HG03139 (cell line): ENCODE results near the gene WWC1.
"Not testable (repeated sequence)": the region's sequence is repeated elsewhere in the genome, so short reads cannot be mapped to it uniquely, and the experiment has no call there.

Experiments used
- ATAC-seq: cut with Tn5 transposase; IDR thresholded peaks from one replicate; pipeline ENCODE4 v1.9.1; 2021; ENCODE audit not compliant: unreplicated experiment

The WWC1 gene

DNA sequence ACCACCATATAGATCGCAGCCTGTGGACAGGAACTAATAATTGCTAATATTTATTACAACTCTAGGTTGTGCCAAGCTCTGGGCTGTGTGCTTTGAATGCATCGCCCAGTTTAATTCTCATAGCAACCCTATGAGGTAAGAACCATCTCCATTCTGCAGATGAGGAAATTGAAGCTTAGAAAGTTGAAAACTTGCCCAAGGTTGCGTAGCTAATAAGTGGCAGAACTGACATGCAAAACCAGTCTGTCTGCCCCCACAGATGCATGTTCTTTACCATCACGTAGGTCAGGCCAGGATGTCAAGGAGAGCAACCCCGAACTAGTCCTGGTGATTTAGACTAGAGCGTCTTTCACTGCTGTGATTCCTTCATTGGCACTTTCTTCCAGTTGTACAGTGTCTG, 15.6 kb downstream of the WWC1 start:
- ATAC-seq = no peak

DNA sequence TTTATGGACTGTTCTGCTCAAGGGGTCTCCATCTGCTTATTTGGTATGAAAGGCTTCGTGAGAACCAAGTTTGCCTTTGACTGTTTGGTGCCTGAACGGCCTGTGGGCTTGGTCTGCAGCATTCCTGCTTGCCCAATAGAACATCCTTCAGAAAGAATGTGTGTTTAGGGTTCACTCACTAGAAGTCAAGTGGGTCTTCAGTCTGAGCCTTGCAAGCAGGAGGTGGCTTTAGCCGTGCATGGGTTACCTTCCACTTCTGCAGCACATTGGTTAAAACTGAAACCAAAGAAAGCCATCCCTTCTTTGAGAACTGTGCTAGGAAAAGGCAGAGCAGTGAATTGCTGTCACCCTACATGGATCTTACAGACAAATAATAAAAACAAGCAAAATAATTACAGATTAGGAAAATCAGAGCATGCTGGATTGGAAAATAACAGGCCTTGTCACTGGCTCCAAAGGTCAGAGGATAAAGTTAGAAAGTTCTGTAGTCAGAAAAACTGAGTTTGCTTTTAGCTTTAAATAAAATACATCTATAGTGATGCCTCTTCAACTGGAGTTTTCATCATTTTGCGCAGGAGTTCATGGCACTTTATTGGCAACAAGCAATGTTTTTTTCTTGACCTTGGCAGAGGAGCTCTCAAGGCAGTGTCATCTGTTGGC, 16.6 kb downstream of the WWC1 start:
- no peak for ATAC-seq

DNA sequence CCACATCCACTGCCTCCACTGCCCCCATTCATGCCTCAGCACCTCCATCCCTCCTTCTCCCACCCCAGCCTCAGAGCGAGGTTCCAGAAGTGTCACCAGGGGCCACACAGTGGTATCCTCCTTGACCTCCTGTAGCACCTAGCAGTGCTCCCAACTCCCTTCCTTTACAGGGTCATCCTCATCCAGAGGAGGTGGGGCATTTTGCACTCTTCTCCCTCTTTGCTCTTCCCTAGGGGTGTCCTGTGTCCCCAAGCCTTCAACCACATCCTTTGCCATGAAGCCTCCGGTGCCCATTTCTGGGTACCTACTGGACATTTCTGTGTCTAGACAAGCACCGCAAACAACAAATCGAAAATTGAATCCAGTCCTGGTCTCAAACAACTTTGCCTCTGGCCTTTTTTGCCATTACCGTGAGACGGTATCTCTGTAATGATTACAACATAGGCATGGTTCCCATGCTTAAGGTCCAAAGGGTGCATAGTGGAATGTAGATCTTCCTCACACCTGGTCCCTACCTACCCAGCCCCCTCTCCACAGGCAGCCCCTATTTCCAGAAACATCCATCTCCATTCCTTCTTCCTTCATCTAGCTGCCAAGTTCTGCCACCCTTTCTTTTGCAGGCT, 17.6 kb downstream of the WWC1 start:
- ATAC-seq = no peak

DNA sequence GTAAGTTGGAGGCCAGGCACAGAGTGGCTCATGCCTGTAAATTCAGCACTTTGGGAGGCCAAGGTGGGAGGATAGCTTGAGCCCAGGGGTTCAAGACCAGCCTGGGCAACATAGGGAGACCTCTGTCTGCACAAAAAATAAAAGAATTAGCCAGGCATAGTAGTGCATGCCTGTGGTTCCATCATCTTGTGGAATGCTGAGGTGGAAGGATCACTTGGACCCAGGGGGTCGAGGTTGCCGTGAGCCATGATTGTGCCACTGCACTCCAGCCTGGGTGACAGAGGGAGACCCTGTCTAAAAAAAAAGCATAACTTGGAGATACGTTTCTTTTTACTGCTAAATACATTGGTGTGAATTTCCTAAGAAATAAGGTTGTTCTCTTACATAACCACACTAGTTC, 19.1 kb downstream of the WWC1 start:
- not testable (repeated sequence) for ATAC-seq

DNA sequence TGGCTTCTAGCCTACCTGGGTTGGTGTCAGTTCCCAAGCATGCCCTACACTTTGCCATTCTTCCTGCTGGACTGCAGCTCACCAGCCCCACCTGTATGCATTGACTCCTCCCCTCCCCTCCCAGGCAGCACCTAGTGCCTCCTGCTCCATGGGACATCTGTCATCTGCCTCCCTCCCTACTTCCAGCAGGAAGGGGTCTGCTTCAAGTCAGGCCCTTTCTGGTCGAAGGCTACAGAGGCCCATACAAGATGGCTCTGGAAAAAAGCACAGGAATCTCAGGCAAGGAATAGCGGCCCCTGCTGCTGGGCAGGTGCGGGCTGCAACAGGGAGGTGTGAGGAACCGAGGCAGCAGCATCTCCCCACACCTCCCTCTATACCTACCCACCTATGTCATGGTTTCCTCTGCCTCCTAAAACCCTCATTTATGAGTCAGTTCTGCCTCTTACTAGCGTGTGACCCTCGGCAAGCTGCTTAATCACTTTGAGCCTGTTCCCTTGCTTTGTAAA, 19.7 kb downstream of the WWC1 start:
- no peak for ATAC-seq

DNA sequence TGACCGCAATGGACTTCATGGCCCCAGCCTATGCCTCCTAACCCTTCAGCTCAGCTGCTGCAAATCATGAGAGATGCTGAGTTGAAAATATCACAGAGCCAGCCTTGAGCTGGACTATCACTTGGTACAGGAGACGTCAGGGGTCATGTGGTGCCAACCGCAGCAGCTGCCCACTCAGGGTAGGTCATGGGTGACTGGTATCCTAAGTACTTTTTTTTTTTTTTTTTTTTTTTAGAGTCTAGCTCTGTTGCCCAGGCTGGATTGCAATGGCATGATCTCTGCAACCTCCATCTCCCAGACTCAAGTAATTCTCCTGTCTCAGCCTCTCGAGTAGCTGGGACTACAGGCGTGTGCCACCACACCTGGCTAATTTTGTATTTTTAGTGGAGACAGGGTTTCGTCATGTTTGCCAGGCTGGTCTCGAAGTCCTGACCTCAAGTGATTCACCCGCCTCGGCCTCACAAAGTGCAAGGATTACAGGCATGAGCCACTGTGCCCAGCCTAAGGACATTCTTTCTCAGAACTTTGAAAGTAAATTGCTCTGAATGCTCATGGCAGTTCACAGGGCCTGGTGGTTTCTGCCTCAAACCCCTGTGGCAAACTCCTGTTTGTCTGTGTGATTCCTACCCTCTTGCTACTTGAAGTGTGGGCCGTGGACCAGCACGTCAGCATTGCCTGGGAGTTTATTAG, 21.3 kb downstream of the WWC1 start:
- ATAC-seq = no peak

DNA sequence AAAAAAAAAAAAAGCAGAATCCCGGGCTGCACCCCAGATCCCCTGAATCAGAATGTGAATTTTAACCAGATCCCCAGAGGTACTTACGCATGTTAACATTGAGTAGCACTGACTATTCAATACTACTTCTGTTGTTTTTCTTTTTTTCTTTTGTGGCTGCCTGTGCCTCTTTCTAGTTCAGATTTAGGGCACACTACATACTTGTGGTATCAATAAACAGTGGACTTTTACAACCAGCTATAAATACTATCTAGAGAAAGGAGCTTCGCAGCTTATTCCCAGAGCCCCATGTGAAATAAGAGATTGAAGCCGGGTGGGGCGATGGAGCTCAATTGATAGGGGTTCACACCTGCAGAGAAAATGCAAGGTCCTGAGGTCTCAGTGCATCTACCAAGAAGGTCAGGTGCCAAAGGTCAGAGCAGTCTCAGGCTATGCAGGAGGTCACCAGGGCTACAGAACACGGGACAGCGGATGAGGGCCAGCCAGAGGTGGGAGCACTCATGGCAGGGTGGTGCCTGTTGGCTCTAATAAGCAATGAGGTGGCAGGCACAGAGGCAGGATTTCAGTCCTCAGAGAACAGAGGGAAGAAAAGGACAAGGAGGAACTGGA, 22.3 kb downstream of the WWC1 start:
- no peak for ATAC-seq

DNA sequence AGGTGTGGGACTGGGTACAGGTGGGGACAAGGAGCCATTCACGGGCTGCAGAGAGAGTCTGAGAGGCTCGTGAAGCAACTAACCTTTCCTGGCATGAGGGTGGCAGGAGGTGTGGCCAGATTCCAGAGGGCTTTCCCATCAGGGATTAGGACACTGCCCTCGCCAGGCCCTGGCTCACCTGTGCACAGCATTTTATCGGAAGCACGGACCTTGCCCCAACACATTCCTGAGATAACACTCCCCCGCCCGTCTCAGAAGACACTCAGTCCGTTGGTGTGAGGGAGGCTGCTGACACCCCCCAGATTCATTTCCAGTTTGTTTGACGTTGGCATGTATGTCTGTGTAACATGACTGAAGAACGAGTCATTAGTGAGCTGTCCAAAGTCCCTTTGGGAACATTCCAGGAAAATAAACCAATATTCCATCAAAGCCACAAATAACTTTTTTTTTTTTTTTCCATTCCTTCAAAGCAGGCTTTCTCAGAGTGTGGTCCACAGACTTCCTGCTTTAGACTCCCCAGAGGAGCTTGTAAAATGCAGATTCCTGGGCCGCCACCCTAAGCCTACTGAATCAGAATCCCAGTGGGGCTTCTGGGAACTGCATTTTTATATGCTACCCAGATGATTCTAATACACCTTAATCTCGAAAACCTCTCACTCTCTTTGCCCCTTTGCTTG, 23.4 kb downstream of the WWC1 start:
- ATAC-seq = no peak

DNA sequence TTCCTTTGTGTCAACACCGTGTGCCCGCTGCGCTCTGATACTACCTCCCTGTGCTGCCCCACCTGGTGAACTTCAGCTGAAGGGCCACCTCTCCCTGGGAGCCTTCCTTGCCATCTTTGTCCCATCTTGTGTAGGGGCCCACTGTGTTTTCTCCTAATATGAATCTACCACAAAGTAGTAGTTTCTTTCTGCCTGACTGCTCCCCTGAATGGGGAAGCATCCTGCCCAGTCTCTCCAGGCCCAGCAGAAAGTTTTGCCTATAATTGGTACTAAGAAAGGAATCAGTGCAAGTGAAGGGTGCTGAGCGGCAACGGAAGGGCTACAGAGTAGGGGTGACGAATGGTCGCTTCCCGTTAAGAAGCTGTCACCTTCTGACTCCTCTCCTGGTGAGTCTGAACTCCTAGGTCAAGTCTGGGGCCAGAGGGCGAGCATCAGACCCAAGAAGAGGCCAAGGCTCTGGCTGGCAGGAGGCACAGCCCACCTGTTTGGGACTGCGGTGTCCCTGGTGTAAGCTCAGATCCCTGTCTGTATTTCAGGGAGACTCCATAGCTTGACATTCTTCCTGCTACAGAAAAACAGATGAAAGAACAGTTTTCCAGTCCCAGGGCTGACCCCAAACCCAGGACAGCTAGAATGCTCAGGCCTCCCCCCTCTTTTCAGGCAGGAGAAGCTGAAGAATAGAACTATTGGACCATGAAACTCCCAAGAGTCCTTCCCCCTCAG, 24.1 kb downstream of the WWC1 start:
- ATAC-seq = no peak

DNA sequence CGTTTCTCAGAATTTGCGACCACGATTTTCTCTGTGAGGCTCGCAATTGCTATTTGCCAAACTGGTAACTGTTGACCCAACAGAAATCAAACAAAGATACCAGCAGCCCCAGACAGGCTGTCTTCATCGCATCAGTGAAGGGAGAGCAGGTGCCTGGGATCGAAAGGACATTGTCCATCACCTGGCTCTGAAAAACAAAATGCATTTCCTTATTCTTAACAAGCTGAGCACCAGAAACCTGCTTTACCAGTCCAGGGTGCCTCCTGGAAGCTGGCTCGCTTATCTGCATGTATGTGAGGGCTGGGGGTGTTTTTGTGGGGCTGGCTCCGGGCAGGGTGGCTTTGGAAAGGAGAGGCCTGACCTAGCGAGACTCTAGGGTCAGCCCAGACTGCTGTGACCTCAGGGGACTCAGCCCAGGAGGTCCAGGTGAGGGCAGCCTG, 24.7 kb downstream of the WWC1 start:
- no peak for ATAC-seq

DNA sequence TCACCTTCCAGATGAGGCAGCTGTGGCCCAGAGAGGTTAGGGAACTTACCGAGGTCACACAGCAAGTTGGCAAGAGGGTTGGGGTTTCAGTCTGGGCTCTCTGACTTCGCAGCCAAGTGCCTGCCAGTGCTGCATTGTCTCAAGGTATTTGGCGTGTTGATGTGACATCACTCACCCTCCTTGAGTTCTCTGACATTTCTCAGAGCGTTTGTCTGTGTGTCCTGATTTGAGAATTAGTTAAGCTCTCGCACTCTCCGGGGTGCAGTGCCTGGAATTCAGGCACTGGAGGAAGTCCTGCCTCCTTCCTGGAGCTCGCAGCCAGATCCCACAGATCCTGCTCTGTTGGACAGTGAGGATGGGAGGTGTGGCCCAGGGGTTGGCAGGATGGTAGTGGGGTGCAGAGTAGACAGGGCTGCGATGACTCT, 25.7 kb downstream of the WWC1 start:
- ATAC-seq = no peak

DNA sequence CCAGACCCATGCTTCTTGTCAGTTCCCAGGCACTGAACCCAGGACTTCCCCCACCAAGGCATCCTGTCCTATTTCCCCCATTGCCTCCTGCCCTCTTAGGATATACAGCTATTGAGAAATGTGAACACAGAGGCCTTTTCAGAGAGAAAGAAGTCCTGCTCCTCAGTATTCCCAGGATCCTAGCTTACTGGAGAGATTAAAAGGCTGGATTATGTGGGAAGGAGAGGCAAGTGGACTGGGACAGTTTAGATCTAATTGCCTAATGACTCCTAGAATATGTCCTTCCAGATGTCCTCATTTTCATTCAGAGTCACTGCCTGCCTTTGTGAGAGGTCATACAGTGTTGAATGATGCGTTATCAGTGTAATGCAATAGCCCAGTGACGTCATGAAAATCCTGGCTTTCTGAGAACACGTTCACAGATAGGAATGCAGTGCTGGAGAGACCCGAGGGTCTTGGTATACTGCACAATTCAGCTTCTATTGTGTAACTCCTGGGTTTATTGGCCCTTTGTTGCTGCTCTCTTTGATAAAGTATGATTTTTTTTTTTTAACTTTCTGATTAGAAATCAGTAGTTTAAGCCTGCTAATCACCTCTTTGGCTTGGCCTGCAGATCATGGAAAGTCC, 26.2 kb downstream of the WWC1 start:
- ATAC-seq = no peak

DNA sequence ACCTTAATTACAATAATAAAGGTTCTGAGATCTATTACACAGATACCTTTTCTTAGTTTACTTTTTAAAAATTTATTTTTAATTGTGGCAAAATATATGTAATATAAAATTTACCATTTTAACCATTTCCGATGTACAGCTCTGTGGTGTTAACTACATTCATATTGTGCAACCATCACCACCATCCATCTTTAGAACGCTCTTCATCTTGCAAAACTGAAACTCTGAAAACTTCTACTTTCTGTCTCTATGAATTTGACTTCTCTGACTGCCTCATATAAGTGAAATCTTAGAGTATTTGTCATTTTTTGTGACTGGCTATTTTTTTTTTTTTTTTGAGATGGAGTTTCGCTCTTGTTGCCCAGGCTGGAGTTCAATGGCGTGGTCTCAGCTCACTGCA, 26.8 kb downstream of the WWC1 start:
- ATAC-seq = no peak

DNA sequence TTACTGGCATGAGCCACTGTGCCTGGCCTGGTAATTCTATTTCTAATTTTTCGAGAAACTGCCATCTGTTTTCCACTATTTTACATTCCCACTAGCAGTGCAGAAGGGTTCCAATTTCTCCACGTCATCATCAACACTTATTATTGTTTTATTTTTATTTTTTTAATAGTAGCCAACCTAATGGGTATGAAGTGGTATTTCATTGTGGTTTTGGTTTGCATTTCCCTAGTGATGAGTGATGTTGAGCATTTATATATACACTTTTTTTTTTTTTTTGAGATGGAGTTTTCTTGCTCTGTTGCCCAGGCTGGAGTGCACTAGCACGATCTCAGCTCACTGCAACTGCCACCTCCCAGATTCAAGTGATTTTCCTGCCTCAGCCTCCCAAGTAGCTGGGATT, 28.3 kb downstream of the WWC1 start:
- no peak for ATAC-seq

DNA sequence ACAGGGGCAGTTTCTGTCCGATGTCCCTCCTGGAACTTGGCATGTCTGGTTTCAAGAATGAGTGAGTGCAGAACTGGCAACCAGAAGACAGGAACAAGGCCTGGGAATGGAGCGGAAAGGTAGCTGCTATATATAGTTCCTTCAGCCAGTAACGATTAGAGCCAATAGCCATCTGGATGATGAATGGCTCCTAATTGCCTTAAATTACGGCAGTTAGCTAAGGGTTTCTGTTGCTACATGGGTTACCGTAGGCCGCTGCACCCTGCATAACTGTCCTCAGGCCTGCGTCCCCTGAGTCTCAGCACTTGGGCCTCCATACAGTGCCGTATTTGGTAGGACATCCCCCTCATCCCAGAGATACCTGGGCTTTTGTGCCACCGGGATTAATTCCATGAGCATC, 29.4 kb downstream of the WWC1 start:
- ATAC-seq = no peak

DNA sequence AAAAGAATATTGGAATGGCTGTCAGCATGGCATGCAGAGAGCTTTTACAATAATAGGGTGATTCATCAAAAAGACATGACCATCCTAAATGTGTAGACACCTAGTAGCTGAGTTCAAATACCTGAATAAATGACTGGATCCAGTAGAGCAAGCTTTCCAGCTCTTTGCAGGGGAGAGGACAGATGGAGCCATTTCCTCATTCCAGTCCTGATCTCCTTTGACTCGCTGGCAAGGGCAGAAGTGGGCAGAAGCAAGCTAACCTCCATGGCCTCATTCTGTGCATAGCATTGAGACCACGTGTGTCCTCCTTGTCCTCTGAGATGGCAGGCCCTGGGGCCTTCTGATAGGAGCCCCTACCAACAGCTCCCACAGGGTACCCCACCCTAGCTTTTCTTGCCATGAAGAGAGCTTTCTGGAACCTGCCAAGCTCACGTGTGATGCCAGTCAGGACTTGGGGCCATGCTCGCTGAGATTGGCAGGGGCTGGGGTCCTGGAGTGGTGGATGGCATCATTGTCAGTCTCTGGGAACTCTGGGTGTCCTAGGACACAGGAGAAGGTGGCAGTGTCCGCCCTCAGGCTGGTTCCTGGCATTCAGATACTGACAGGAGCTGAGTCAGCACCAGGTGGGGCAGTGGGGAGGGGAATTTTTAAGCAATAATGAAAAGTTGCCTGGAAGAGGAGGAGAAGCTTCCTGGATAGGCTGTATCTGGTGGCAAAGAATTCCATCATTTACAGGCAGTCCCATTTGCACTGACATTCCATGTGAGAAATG, 33.6 kb downstream of the WWC1 start:
- ATAC-seq = no peak

DNA sequence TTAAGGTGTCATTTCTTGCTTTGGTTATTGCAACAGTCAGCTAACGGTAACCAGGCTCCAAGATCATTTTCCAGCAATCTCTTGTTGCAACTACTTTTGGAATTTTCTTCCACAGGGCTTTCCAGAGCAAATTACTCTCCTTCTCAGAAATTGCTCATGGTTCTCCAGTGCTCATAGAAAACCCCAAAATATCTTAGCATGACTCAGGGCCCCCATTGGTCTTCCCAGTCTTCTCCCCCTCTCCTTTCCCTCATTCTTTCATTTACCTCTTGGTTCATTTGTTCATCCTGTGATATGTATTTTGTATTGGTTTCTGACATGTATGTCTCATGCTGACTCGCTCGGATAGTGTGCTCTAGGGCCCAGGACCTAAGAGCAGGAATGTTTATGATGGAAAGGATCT, 35.6 kb downstream of the WWC1 start:
- no peak for ATAC-seq

DNA sequence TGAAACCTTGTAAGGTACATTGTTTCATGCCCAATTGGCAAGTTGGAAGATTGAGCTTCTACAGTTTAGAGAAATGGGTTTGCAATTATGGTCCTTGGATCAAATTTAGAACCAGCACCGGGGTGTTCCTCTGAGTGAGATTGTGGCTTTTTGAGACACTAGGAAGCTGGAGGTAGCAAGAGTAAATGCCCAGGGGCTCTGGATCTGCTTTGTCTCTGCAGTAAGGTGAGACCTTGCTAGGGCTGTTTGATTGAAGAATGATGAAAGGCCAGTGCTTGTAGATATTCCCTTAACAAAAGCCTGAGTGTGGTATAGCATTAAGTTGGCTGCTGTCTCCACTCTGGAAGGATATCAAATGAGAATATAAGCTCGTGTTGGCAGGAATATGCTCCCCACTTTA, 36.0 kb downstream of the WWC1 start:
- ATAC-seq = no peak

DNA sequence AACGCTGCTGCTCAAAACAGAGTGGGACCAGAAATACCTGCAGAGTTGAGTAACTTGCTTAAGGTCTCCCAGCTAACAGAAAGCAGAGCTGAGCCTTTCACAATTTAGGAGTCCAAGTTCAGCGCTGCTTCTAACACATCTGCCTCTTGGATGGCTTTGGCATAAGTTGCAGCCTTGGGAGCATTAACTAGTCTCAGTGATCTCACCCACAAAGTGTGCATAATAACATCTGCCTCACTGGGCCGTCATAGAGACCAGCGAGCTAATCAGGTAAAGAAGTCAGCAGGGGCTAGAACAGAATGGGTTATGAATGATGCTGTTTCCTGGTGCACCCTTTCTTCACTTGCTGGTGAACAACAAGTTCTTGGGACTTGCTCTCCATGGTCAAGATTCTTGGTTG, 36.5 kb downstream of the WWC1 start:
- ATAC-seq = no peak
